Stimulated activated CD4-positive, alpha-beta T cell treated with anti-CD3 and anti-CD28 coated beads, Interleukin-1b, Interleukin-23, amount 100 ng/mL, for 24 hours (primary cell): ENCODE data around the gene ST6GALNAC5.

Source experiments
- DNase-seq, 4 experiments: peaks; one replicate each; pipeline ENCODE4 v3.0.0-alpha.2; 2020; ENCODE audit warnings: low read depth in 4 of 4, low spot score in 1 of 4

Gene ST6GALNAC5

GRCh38 chr1:77104672-77105071, 237.4 kb downstream of the ST6GALNAC5 start:
- DNase-seq, result no peak
